ENCODE data around the gene CCL26. TPM values are rescaled to one million over a fixed set of nuclear protein-coding genes. Genes with fewer than 3 reads are reported as not detected.

CCL26 gene
- total RNA-seq, 1 donor from 2014 or later, result not detected

DNA sequence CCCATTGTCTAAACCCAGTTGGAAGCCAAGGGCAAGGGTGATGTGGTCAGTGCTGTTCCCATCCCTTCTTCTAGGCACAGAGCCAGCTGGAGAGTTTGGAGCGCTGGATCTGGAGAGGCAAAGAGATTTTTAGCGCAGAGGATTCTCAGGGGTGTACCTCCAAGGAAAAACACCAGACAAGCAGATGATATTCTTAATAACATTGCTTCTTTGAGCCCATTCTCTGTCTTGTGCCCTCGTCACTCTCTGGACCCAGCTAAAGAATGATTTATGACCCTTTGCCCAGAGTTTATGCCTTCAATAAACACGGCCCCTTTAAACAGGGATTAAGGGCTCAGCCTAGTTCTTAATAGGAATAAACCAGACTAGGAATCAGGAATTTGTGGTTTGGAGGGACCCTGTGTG, 28.6 kb downstream of the CCL26 start:
- TF ChIP-seq, protein P1, sequence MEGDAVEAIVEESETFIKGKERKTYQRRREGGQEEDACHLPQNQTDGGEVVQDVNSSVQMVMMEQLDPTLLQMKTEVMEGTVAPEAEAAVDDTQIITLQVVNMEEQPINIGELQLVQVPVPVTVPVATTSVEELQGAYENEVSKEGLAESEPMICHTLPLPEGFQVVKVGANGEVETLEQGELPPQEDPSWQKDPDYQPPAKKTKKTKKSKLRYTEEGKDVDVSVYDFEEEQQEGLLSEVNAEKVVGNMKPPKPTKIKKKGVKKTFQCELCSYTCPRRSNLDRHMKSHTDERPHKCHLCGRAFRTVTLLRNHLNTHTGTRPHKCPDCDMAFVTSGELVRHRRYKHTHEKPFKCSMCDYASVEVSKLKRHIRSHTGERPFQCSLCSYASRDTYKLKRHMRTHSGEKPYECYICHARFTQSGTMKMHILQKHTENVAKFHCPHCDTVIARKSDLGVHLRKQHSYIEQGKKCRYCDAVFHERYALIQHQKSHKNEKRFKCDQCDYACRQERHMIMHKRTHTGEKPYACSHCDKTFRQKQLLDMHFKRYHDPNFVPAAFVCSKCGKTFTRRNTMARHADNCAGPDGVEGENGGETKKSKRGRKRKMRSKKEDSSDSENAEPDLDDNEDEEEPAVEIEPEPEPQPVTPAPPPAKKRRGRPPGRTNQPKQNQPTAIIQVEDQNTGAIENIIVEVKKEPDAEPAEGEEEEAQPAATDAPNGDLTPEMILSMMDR (conservative IDR thresholded peaks at IDR 0.05; ENCODE audit: low read depth, low read length), result no peak
- H3K4me3 ChIP-seq (ENCODE audit: low read depth, low read length), result no peak overlapping the region
- DNase-seq (ENCODE audit: low read depth), result no peak

DNA sequence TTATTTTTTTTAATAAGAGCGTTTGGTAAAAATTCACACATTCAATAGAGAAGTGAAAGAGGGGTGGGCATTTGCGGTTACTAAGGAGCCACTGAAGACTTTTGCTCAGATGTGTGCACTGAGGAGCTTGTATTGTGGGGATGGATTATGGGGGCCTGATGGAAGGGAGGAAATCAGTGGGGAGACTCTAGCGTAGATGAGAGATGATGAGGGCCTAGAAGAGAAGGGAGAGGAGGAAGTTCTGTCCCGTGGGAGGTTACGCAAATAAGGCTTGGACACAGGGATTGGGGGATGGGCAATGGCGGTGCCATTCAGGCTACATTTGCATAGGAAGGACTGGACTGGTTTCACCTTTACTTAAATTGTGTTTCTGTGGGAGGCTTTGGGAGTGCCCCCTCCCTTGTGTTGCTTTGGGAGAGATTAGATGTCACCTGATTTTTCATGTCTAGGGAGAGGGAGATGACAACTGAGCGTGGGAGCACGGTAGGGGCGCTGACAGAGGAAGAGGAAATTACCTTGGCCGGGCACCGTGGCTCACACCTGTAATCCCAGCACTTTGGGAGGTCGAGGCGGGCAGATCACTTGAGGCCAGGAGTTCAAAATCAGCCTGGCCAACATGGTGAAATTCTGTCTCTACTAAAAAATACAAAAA, 31.0 kb downstream of the CCL26 start:
- DNase-seq (ENCODE audit: low read depth), result no peak
- H3K4me3 ChIP-seq (ENCODE audit: low read depth, low read length), result no peak overlapping the region
- TF ChIP-seq, protein P1 (conservative IDR thresholded peaks at IDR 0.05; ENCODE audit: low read depth, low read length), result no peak

DNA sequence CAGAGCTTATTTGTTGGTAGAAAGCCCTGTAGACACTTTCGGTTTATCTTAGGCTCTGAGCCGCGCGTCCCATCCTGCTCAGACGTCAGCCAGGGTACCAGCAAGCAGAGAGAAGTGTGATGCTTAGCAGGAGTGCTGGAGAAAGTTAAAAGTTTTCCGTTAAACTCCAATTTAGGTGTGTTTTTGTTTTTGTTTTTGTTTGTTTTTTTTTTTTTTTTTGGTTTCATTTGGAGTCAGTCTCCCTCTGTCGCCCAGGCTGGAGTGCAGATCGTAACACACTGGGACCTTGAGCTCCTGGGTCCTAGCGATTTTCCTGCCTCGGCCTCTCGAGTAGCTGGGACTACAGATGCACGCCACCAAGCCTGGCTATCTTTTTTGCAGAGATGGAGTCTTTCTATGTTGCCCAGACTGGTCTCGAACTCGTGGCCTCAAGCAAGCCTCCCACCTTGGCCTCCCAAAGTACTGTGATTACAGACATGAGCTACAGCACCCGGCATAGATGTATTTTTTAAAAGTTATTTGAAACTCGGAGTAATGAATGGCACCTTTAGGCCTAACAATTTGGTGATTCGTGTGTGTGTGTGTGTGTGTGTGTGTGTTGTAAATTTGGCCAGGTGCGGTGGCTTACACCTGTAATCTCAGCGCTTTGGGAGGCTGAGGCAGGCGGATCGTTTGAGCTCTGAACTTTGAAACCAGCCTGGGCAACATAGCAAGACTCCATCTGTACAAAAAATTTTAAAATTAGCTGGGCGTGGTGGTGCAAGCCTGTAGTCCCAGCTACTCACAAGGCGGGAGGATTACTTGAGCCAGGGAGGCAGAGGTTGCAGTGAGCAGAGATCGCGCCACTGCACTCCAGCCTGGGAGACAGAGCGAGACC, 32.0 kb downstream of the CCL26 start:
- TF ChIP-seq, protein P1 (conservative IDR thresholded peaks at IDR 0.05; ENCODE audit: low read depth, low read length), result no peak
- DNase-seq (ENCODE audit: low read depth), result no peak
- H3K4me3 ChIP-seq (ENCODE audit: low read depth, low read length), result peak overlapping the region; percentile 74

DNA sequence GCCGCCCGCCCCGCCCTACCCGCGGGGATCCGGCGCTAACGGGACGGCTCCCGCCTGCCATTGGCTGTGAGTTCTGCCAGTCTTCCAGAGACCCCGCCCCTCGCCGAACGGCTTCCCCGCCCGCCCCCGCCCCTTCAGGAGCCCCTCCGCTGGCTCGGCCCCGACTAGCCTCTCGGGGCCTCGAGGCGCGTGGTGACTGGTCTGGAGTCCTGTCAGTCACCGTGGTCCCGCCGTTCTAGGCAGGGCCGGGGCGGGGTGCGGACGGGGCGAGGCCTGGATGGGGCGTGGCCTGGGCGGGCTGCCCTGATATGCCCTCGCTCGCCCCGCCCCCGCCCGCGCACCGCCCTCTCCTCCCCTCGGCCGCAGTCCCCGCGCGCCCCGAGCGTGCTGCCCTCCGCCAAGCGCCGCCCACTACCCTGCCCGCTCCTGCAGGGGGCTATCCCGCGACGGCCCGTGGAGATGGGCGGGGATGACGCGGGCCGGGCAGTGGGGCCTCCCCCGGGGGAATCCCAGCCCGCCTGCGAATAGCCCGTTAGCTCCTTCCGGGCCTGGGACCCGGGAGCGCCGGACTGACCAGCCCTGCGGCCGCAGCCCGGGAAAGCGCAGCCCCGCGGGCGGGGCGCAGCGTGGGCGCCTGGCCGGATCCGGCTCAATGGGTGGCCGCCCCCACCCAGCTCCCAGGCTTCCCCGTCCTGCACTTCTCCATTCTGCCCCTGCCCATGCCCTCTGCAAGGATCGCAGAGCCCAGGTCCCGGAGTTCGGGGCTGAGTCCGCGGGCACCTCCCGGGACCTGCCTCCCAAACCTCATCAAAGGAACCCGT, 32.8 kb downstream of the CCL26 start:
- DNase-seq (ENCODE audit: low read depth), result no peak
- H3K4me3 ChIP-seq (ENCODE audit: low read depth, low read length), result peak overlapping the region; percentile 74
- TF ChIP-seq, protein P1 (conservative IDR thresholded peaks at IDR 0.05; ENCODE audit: low read depth, low read length), result no peak

DNA sequence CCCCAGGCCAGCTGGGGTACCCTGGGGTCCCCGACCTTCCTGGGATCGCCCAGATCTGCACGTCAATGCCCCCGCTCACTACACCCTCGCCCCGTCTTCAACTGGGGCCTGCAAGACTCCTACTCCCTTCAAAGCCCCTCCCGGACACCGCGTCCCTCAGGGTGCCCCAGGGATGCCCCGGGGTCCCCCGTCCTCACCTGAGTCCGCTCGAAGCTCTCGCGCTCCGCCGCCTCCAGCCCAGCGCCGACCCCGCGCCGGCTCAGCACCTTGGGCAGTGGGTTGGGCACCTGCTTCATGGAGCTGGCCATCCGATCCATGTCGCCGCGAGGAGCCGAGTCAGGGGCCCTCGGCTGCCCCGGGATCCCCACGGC, 33.4 kb downstream of the CCL26 start, which contains the start of gene HIP1:
TSS of gene HIP1 (minus strand) at position 338 of the 371 bp plus-strand sequence. CDS start at position 317, 21 bp downstream.
- no peak for DNase-seq (ENCODE audit: low read depth)
- H3K4me3 ChIP-seq (ENCODE audit: low read depth, low read length), result peak within 1 kb of the TSS; percentile 74
- TF ChIP-seq, protein P1 (conservative IDR thresholded peaks at IDR 0.05; ENCODE audit: low read depth, low read length), result no peak

DNA sequence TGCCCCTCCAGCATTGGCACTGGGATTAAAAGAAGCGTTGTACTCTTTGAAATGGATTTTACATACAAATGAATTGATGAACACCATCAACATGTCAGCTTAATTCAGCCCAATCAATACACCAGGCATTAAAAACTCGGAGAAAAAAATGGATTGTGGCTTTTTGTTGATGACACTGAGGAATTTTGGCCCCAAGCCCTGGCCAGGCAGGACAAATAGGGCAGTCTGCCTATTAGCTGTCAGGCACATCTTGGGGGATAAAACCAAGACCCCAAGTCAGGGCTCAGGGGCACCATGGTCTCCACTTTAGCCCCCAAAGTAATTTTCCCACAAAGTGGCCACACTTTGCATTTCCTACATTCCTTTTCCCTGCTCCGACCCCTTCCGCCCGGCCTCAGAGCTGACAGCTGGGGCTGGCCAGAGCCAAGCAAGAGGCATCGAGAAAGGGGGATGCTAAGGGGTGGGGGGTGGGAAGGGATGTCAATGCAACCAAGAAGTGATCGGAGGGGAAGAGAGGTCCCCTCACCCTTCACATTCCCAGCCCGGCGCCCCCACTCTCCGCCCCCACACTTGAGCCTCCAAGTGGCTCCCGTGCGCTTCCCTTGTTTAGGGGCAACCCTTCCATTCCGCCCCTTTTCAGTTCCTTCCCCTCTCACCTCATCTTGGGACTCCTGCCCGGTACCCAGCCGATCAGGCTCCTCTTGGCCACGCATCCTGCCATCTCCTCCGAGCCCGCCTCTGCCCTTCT, 34.0 kb downstream of the CCL26 start:
- DNase-seq (ENCODE audit: low read depth), result no peak
- peak overlapping the region; percentile 73 for H3K4me3 ChIP-seq (ENCODE audit: low read depth, low read length)
- TF ChIP-seq, protein P1 (conservative IDR thresholded peaks at IDR 0.05; ENCODE audit: low read depth, low read length), result no peak

All from epithelial cell of proximal tubule (primary cell).